Measurements from ENCODE around the gene NME9.

- TF ChIP-seq POLR2A (IDR thresholded peaks at IDR 0.05; ENCODE audit: low read depth, low read length) (no peak), POLR2AphosphoS5 (IDR thresholded peaks at IDR 0.05; ENCODE audit: low read depth, low read length) (no peak), POU2F2 (IDR thresholded peaks at IDR 0.05; ENCODE audit: low read depth, low read length) (no peak), TAF1 (IDR thresholded peaks at IDR 0.05; ENCODE audit: low read depth, low read length) (no peak), PAX5 (IDR thresholded peaks at IDR 0.05; ENCODE audit: insufficient read depth, low read length, severe bottlenecking) (no peak), SPI1 (IDR thresholded peaks at IDR 0.05; ENCODE audit: low read depth, low read length) (no peak)
Observed at GRCh38 chr3:138375447-138375846, 45.8 kb upstream of the NME9 start.
